GM18907 (cell line): ENCODE measurements around the gene MYBPHL.
A peak's percentile ranks its signal among the peaks of the same experiment; 100 is the strongest.
"Not testable (repeated sequence)": the region's sequence is repeated elsewhere in the genome, so short reads cannot be mapped to it uniquely, and the experiment has no call there.

Source experiments
- ATAC-seq: cut with Tn5 transposase; IDR thresholded peaks from one replicate; pipeline ENCODE4 v1.9.1; 2021; ENCODE audit warnings: mild to moderate bottlenecking, moderate library complexity; ENCODE audit not compliant: unreplicated experiment

Gene MYBPHL

DNA sequence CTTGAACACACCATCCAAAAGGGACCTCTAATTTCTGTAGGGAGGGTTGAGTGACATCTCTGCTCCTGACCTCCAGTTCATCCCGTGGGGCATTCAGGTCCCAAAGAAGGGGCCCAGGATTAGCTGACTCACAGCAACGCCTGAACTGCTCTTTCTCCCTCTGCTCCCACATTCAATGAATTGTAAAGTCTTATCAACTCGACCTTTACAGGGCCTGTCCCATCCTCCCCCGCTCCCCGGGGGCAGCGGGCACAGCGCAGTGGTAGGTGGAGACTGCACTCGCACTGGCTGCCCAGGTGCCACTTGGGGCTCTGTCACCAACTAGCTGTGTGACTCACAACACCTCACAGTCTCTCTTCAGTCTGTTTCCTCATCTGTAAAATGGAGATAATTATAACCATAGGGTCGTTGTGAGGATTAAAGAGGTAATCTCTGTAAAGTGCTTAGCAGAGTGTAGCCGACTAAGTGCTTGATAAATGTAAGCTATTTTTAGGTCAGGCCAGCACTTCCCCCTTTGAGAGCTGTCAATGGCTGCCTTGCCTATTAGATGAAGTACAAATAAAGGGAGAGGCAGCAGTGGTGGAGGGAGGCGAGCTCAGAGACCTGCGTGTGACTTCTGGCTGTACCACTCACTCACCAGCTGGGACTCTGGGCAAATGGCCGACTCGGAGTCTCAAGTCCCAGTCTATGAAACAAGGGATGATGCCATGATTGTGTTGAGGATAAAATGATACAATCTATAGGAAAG is 637 bp upstream of the MYBPHL start:
- ATAC-seq: no peak

- ATAC-seq: not testable (repeated sequence)
Measured at GRCh38 chr1:109305991-109306390, 820 bp downstream of the MYBPHL start.

- ATAC-seq: no peak
Measured at GRCh38 chr1:109304226-109304920, 2.4 kb downstream of the MYBPHL start.

GRCh38 chr1:109301874-109302273 is 4.9 kb downstream of the MYBPHL start:
- ATAC-seq: no peak

- ATAC-seq: no peak
Measured at GRCh38 chr1:109300650-109301151, 6.1 kb downstream of the MYBPHL start.

GRCh38 chr1:109299558-109300343 is 7.1 kb downstream of the MYBPHL start:
- ATAC-seq: no peak

- no peak for ATAC-seq
Measured at GRCh38 chr1:109298666-109299557, 7.9 kb downstream of the MYBPHL start.

DNA sequence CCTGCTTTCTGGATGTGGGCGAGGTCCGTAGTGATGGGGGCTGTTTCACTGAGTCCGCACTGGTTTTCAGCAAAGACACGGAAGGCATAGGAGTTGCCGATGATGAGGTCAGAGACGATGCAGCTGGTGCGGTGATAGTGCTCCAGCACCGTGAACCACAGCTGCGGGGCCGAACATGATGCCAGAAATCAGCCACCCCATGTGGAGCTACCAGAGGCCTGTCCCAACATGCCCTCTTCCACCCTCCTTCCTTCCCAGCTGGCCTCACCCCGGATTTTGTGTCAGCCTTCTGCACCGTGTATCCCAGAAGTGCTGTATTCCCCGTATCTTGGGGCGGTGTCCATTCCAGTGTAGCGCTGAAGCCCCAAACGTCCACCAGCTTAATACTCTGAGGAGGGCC is 10.0 kb downstream of the MYBPHL start:
- no peak for ATAC-seq

GRCh38 chr1:109295712-109296415 is 10.9 kb downstream of the MYBPHL start:
- ATAC-seq: no peak

- ATAC-seq: no peak
Measured at GRCh38 chr1:109294481-109294880, 12.3 kb downstream of the MYBPHL start.

DNA sequence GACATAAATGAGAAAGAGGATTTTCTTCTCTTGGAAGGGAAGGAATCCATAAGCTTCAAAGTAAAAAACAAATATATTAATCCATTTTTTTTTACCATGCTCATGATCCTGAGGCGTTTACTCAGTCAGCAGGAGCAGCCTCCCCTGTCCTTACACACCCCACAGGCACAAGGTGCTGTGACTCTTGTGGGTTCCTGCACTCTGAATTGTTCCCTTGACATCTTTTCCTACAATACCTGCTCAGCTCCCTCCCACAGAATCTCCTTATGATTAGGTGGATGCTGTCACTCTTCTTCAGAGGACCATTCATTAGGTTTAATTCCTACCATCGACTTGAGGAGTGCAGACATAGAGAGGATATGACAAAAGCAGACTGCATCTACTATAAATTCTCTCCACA is 13.8 kb downstream of the MYBPHL start:
- no peak for ATAC-seq

DNA sequence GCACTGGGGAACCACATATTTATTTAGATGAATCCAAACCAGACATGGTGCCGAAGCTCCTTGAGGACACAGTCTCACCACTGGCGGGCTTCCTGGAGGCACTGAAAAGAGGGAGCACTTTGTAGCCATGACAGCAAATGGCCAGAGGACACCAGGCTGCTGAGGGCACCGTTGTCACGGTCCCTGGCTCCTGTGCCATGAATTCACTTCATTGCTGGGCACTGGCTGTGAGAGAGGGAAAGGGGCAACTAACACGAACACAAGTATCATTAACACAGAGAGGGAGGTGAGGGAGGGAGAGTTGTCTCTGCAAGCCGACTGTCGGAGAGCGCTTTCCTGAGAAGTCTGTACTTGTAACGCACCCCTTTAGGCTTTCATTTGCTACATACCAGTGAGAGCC is 14.4 kb downstream of the MYBPHL start:
- ATAC-seq: no peak

- no peak for ATAC-seq
Measured at GRCh38 chr1:109290998-109291397, 15.8 kb downstream of the MYBPHL start.

GRCh38 chr1:109290137-109290536 is 16.7 kb downstream of the MYBPHL start:
- ATAC-seq: no peak

DNA sequence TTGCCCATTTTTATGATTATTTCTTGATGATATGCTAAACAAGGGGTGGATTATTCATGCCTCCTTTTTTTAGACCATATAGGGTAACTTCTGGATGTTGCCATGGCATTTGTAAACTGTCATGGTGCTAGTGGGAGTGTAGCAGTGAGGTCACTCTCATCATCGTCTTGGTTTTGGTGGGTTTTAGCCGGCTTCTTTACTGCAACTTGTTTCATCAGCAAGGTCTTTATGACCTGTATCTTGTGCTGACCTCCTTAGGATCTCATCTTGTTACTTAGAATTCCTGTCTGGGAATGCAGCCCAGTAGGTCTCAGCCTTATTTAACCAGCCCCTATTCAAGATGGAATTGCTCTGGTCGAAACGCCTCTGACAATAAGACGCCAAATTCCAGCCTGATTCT is 20.0 kb downstream of the MYBPHL start:
- not testable (repeated sequence) for ATAC-seq

GRCh38 chr1:109283748-109284600 is 22.8 kb downstream of the MYBPHL start:
- ATAC-seq: no peak

- peak; percentile 95 for ATAC-seq
Measured at GRCh38 chr1:109282952-109283747, 23.7 kb downstream of the MYBPHL start, which contains the start of gene PSRC1. PSRC1 (minus strand) TSS chr1:109283145.

- no peak for ATAC-seq
Measured at GRCh38 chr1:109282497-109282951, 24.3 kb downstream of the MYBPHL start.
